OCI-LY7 (cell line): Measurements from ENCODE around the gene BCAT1. TPM values are rescaled to one million over a fixed set of nuclear protein-coding genes. Genes with fewer than 3 reads are reported as not detected.

Experiments used
- BruUV-seq: library from RNA; stranded (reverse); fragments of 400-500 nt; replicated peaks from 2 replicates; lab custom pipeline; 2021; lab: Mats Ljungman, UMichigan
- CTCF ChIA-PET: fragments of 300-600 bp; sonication (Branson Sonifier 250); formaldehyde crosslinking; loops from one replicate; lab custom pipeline; 2022; ENCODE audit warnings: antibody characterized with exemption; ENCODE audit not compliant: unreplicated experiment; lab: Charles Lee
- POLR2A ChIA-PET: fragments of 300-600 bp; sonication (Branson Sonifier 250); formaldehyde crosslinking; loops from one replicate; lab custom pipeline; 2022; ENCODE audit warnings: antibody characterized with exemption; lab: Charles Lee
- DNase-seq: peaks from one replicate; pipeline ENCODE4 v3.0.0-alpha.2; 2015; ENCODE audit warnings: low spot score
- H2AFZ ChIP-seq: fragments of 200-600 bp; sonication (generic), shearing (Covaris generic); 2 replicates; pipeline ENCODE4 v1.6.1; 2014; ENCODE audit warnings: mild to moderate bottlenecking, antibody characterized with exemption, low read length, moderate library complexity
- H3K27ac ChIP-seq: fragments of 200-600 bp; sonication (generic); 2 replicates; pipeline ENCODE4 v1.5.1; 2014; ENCODE audit warnings: mixed run types, low read depth, mild to moderate bottlenecking, moderate library complexity, low read length, inconsistent platforms; ENCODE audit not compliant: poor library complexity, severe bottlenecking
- H3K36me3 ChIP-seq: fragments of 200-600 bp; sonication (generic); 2 replicates; pipeline ENCODE4 v1.6.1; 2014; ENCODE audit warnings: mild to moderate bottlenecking, antibody characterized with exemption, low read length, moderate library complexity, mixed read lengths; ENCODE audit not compliant: insufficient read depth
- H3K4me1 ChIP-seq: fragments of 200-600 bp; sonication (generic); 2 replicates; pipeline ENCODE4 v1.5.1; 2014; ENCODE audit warnings: mild to moderate bottlenecking, low read length; ENCODE audit not compliant: insufficient read depth, poor library complexity, severe bottlenecking
- H3K4me2 ChIP-seq: fragments of 200-600 bp; sonication (generic); 2 replicates; pipeline ENCODE4 v1.6.1; 2014; ENCODE audit warnings: mild to moderate bottlenecking, low read length
- H3K4me3 ChIP-seq: fragments of 200-600 bp; sonication (generic); 2 replicates; pipeline ENCODE4 v1.5.1; 2014; ENCODE audit warnings: mild to moderate bottlenecking, low read depth, low read length; ENCODE audit not compliant: poor library complexity, severe bottlenecking
- H3K79me2 ChIP-seq: fragments of 200-600 bp; sonication (generic); 2 replicates; pipeline ENCODE4 v1.6.1; 2016; ENCODE audit warnings: low read depth, mild to moderate bottlenecking, low read length, moderate library complexity, mixed read lengths; ENCODE audit not compliant: insufficient read depth
- H3K9me2 ChIP-seq: fragments of 200-600 bp; sonication (generic); 2 replicates; pipeline ENCODE4 v1.6.1; 2016; ENCODE audit warnings: mild to moderate bottlenecking, low read length, mixed read lengths; ENCODE audit not compliant: insufficient read depth
- H3K9me3 ChIP-seq: fragments of 200-600 bp; sonication (generic); 2 replicates; pipeline ENCODE4 v1.6.1; 2014; ENCODE audit warnings: mild to moderate bottlenecking, mixed run types, low read length, mixed read lengths
- H4K20me1 ChIP-seq: fragments of 200-600 bp; sonication (generic); 2 replicates; pipeline ENCODE4 v1.6.1; 2014; ENCODE audit warnings: mild to moderate bottlenecking, antibody characterized with exemption, low read length, moderate library complexity, mixed read lengths; ENCODE audit not compliant: insufficient read depth
- CTCF ChIP-seq: fragments of 200-600 bp; sonication (generic); conservative IDR thresholded peaks from 2 replicates; pipeline ENCODE4 v1.5.1; 2014; ENCODE audit warnings: mild to moderate bottlenecking, antibody characterized with exemption, low read length, moderate library complexity, mixed read lengths
- EZH2phosphoT487 ChIP-seq: fragments of 200-600 bp; sonication (generic); IDR thresholded peaks from 2 replicates; pipeline ENCODE4 v1.6.1; 2018; ENCODE audit warnings: low read depth, borderline replicate concordance, mild to moderate bottlenecking, mixed run types, antibody characterized with exemption, low read length, moderate library complexity, mixed read lengths
- intact Hi-C: fragments of 100-400 bp; cut with micrococcal nuclease; formaldehyde crosslinking; loops from one replicate; pipeline ENCODE4 v1.10.0; 2022; ENCODE audit not compliant: unreplicated experiment
- total RNA-seq, 2 experiments: library from RNA; depleted of rRNA in 1 of 2; stranded (reverse); fragments of >200 nt in 1 of 2; shearing (Covaris generic) in 1 of 2; gene quantifications; 2 replicates each; pipeline ENCODE4 v1.2.3, GENCODE V29; 2014 to 2022

The BCAT1 gene
- total RNA-seq, 2 experiments from 2014 or later: 121 to 207 TPM

- peaks cover 48% of the 10 kb centered on the region for H3K36me3 ChIP-seq
- no TSS peak for BruUV-seq
- TF ChIP-seq EZH2phosphoT487 (no peak), CTCF (no peak)
- no peaks in the 10 kb centered on the region for H3K9me2 ChIP-seq
- DNase-seq: no peak
- H4K20me1 ChIP-seq: no peaks in the 10 kb centered on the region
- peaks cover 27% of the 10 kb centered on the region; the same call in 1 of the 2 replicates for H3K79me2 ChIP-seq
- no peaks in the 10 kb centered on the region for H3K9me3 ChIP-seq
- H3K4me3 ChIP-seq: no peak overlapping the region
- intact Hi-C loops: no loop called here
- ChIA-PET CTCF (no interaction called here), POLR2A (interaction anchor here (0.9 kb wide), 1 partner anchor 242 kb away, joined by 3 read pairs; no protein-coding TSS in a partner anchor)
- no peak overlapping the region for H3K4me2 ChIP-seq
- H3K27ac ChIP-seq: no peak overlapping the region
- no peak overlapping the region for H2AFZ ChIP-seq
- no peaks in the 10 kb centered on the region for H3K4me1 ChIP-seq
Observed at GRCh38 chr12:24902511-24903328, 46.2 kb downstream of the BCAT1 start.

- BruUV-seq: no TSS peak
- intact Hi-C loops: loop anchor here (1.0 kb wide), 1 partner anchor 10 kb away; no protein-coding TSS in a partner anchor
- H3K4me3 ChIP-seq: no peak overlapping the region
Observed at GRCh38 chr12:24901576-24902461, 47.1 kb downstream of the BCAT1 start.

More at GRCh38 chr12:24901576-24902461, 47.1 kb downstream of the BCAT1 start:
- CTCF ChIA-PET: interaction anchor here (0.9 kb wide), 1 partner anchor 10 kb away, joined by 3 read pairs; no protein-coding TSS in a partner anchor
- Histone ChIP-seq H3K79me2 (peaks cover 32% of the 10 kb centered on the region; the same call in 1 of the 2 replicates), H3K9me2 (no peaks in the 10 kb centered on the region), H4K20me1 (no peaks in the 10 kb centered on the region), H3K4me2 (no peak overlapping the region), H3K27ac (no peak overlapping the region), H3K4me1 (no peaks in the 10 kb centered on the region), H3K9me3 (no peaks in the 10 kb centered on the region), H3K36me3 (peaks cover 51% of the 10 kb centered on the region), H2AFZ (no peak overlapping the region)
- POLR2A ChIA-PET: no interaction called here
- no peak for DNase-seq
- no peak for TF ChIP-seq CTCF
- TF ChIP-seq EZH2phosphoT487: no peak
